ENCODE measurements around the gene LSM12.

LSM12 gene

GRCh38 chr17:43987131-43988021 is 79.1 kb downstream of the LSM12 start:
- Histone ChIP-seq H3K4me1 (ENCODE audit: control insufficient read depth in 2 of 2, insufficient read depth in 2 of 2, low read length in 2 of 2) (peaks cover 8 to 9% of the 10 kb centered on the region in 2 donors), H3K9ac (ENCODE audit: low read depth in 1 of 2, low read length in 2 of 2) (no peak overlapping the region), H3K9me3 (ENCODE audit: control insufficient read depth in 2 of 2, low read length in 2 of 2) (no peaks in the 10 kb centered on the region), H3K27ac (ENCODE audit: low read depth in 2 of 2, low read length in 2 of 2) (no peak overlapping the region), H3K36me3 (ENCODE audit: control insufficient read depth in 2 of 2, insufficient read depth in 2 of 2, low read length in 2 of 2) (no peaks in the 10 kb centered on the region), H3K27me3 (ENCODE audit: control insufficient read depth in 2 of 2, insufficient read depth in 2 of 2, low read length in 2 of 2) (peaks cover 27 to 34% of the 10 kb centered on the region in 2 donors), H3K4me3 (ENCODE audit: low read length in 2 of 2) (no peak overlapping the region)

GRCh38 chr17:43986225-43986981 is 80.1 kb downstream of the LSM12 start:
- H3K36me3 ChIP-seq (ENCODE audit: control insufficient read depth in 2 of 2, insufficient read depth in 2 of 2, low read length in 2 of 2): no peaks in the 10 kb centered on the region
- H3K9ac ChIP-seq (ENCODE audit: low read depth in 1 of 2, low read length in 2 of 2): no peak overlapping the region
- peaks cover 8 to 9% of the 10 kb centered on the region in 2 donors for H3K4me1 ChIP-seq (ENCODE audit: control insufficient read depth in 2 of 2, insufficient read depth in 2 of 2, low read length in 2 of 2)
- no peak overlapping the region for H3K4me3 ChIP-seq (ENCODE audit: low read length in 2 of 2)
- H3K27me3 ChIP-seq (ENCODE audit: control insufficient read depth in 2 of 2, insufficient read depth in 2 of 2, low read length in 2 of 2): peaks cover 32 to 42% of the 10 kb centered on the region in 2 donors
- no peak overlapping the region for H3K27ac ChIP-seq (ENCODE audit: low read depth in 2 of 2, low read length in 2 of 2)
- H3K9me3 ChIP-seq (ENCODE audit: control insufficient read depth in 2 of 2, low read length in 2 of 2): no peaks in the 10 kb centered on the region

GRCh38 chr17:43984521-43984920 is 82.0 kb downstream of the LSM12 start:
- no peaks in the 10 kb centered on the region for H3K36me3 ChIP-seq (ENCODE audit: control insufficient read depth in 2 of 2, insufficient read depth in 2 of 2, low read length in 2 of 2)
- no peaks in the 10 kb centered on the region for H3K9me3 ChIP-seq (ENCODE audit: control insufficient read depth in 2 of 2, low read length in 2 of 2)
- no peak overlapping the region for H3K9ac ChIP-seq (ENCODE audit: low read depth in 1 of 2, low read length in 2 of 2)
- H3K27me3 ChIP-seq (ENCODE audit: control insufficient read depth in 2 of 2, insufficient read depth in 2 of 2, low read length in 2 of 2): peaks cover 34 to 46% of the 10 kb centered on the region in 2 donors
- H3K27ac ChIP-seq (ENCODE audit: low read depth in 2 of 2, low read length in 2 of 2): no peak overlapping the region
- no peak overlapping the region for H3K4me3 ChIP-seq (ENCODE audit: low read length in 2 of 2)
- peaks cover 8 to 9% of the 10 kb centered on the region in 2 donors for H3K4me1 ChIP-seq (ENCODE audit: control insufficient read depth in 2 of 2, insufficient read depth in 2 of 2, low read length in 2 of 2)

All from mucosa of rectum (tissue), 2 donors.